AG04450 (cell line): ENCODE measurements around the gene PCP4L1. TPM values are rescaled to one million over a fixed set of nuclear protein-coding genes. Genes with fewer than 3 reads are reported as not detected.
"Not testable (repeated sequence)": the region's sequence is repeated elsewhere in the genome, so short reads cannot be mapped to it uniquely, and the experiment has no call there.

Experiments used
- CTCF ChIA-PET: fragments of 300-600, 350-600 bp; formaldehyde crosslinking; extraction: SDS; loops from one replicate; lab custom pipeline; 2022; ENCODE audit warnings: antibody characterized with exemption, inconsistent platforms; lab: Charles Lee
- POLR2A ChIA-PET: fragments of 350-600 bp; formaldehyde crosslinking; extraction: SDS; loops from one replicate; lab custom pipeline; 2021; ENCODE audit warnings: antibody characterized with exemption, inconsistent platforms; lab: Yijun Ruan, JAX
- DNase-seq: peaks from one replicate; pipeline ENCODE4 v3.0.0-alpha.2; 2011; ENCODE audit warnings: low read depth, low spot score
- H3K27ac ChIP-seq: one replicate; pipeline ENCODE4 v1.5.1; 2012; ENCODE audit warnings: low read depth, low read length, control low read depth
- H3K27me3 ChIP-seq: one replicate; pipeline ENCODE4 v1.6.0; 2012; ENCODE audit warnings: low read length; ENCODE audit not compliant: control insufficient read depth, insufficient read depth
- H3K4me3 ChIP-seq: 2 replicates; pipeline ENCODE4 v1.5.1; 2011; ENCODE audit warnings: mild to moderate bottlenecking, low read depth, low read length, control low read depth
- H3K9me3 ChIP-seq: 2 replicates; pipeline ENCODE4 v1.5.1; 2012; ENCODE audit warnings: low read length; ENCODE audit not compliant: control insufficient read depth, insufficient read depth
- polyA plus RNA-seq: library from polyadenylated mRNA; depleted of rRNA; stranded (reverse); fragments of >200 nt; gene quantifications from 2 replicates; pipeline ENCODE4 v1.2.3, GENCODE V29; 2011
- TF ChIP-seq, protein P1 (sequence below): IDR thresholded peaks from 2 replicates; pipeline ENCODE4 v1.5.1; 2011; ENCODE audit warnings: low read depth, low read length, control low read depth, inconsistent platforms

PCP4L1 gene
- polyA plus RNA-seq, 1 experiment, result not detected

DNA sequence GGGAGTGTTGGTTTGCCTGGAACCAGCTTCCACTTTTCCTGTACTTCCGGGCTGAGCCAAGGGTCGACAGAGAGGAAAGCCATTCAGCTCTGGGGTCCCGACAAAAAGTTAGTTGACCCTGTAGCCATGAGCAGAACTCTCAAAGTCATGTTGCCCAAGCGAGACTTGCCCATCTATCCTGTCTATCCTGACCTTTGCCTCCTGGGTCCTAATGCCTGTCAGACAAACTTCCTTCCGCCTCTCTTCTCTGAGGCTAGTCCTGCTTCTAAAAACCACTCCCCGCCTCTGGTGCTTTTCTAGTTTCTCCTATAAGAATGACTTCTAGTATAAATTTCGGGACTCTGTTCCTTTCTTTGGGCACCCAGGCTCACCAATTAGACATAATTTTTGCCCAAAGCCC is 7.7 kb upstream of the PCP4L1 start:
- POLR2A ChIA-PET, result interaction anchor here (1.2 kb wide), 1 partner anchor 9 kb away, joined by 3 read pairs; no protein-coding TSS in a partner anchor
- TF ChIP-seq, protein P1, sequence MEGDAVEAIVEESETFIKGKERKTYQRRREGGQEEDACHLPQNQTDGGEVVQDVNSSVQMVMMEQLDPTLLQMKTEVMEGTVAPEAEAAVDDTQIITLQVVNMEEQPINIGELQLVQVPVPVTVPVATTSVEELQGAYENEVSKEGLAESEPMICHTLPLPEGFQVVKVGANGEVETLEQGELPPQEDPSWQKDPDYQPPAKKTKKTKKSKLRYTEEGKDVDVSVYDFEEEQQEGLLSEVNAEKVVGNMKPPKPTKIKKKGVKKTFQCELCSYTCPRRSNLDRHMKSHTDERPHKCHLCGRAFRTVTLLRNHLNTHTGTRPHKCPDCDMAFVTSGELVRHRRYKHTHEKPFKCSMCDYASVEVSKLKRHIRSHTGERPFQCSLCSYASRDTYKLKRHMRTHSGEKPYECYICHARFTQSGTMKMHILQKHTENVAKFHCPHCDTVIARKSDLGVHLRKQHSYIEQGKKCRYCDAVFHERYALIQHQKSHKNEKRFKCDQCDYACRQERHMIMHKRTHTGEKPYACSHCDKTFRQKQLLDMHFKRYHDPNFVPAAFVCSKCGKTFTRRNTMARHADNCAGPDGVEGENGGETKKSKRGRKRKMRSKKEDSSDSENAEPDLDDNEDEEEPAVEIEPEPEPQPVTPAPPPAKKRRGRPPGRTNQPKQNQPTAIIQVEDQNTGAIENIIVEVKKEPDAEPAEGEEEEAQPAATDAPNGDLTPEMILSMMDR, result no peak
- H3K4me3 ChIP-seq, result no peak overlapping the region
- CTCF ChIA-PET, result interaction anchor here (1.2 to 3.5 kb wide), 2 partner anchors 24 to 41 kb away, joined by 4 to 12 read pairs; no protein-coding TSS in a partner anchor
- H3K27ac ChIP-seq, result no peak overlapping the region
- H3K9me3 ChIP-seq, result no peaks in the 10 kb centered on the region
- H3K27me3 ChIP-seq, result peaks cover 7% of the 10 kb centered on the region
- DNase-seq, result no peak

DNA sequence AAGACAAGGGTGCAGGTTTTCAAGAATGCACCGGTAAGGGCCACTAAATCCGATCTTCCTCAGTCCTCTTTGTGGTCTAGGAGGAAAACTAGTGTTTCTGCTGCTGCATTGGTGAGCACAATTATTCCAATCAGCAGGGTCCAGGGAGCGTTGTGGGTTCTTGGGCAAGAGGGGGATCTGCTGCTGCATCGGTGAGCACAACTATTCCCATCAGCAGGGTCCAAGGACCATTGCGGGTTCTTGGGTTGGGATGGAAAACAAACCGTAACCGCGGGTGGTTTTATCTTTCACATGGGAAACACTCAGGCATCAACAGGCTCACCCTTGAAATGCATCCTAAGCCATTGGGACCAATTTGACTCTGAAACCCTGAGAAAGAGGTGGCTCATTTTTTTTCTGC is 7.0 kb upstream of the PCP4L1 start:
- H3K4me3 ChIP-seq, result no peak overlapping the region
- peaks cover 2% of the 10 kb centered on the region; the same call in 1 of the 2 replicates for H3K9me3 ChIP-seq
- no peak for DNase-seq
- no peak overlapping the region for H3K27ac ChIP-seq
- ChIA-PET POLR2A (no interaction called here), CTCF (no interaction called here)
- TF ChIP-seq, protein P1, result no peak
- H3K27me3 ChIP-seq, result peaks cover 9% of the 10 kb centered on the region

DNA sequence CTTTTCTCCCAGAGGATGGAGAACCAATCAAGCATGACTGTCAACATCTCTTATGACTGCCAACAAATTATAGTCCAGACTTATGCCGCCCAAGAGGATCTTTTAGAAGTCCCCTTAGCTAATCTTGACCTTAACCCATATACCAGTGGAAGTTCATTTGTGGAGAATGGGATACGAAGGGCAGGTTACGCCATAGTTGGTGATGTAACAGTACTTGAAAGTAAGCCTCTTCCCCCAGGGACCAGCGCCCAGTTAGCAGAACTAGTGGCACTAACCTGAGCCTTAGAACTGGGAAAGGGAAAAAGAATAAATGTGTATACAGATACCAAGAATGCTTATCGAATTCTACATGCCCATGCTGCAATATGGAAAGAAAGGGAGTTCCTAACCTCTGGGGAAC is 3.2 kb upstream of the PCP4L1 start:
- POLR2A ChIA-PET, H3K27ac ChIP-seq, CTCF ChIA-PET, DNase-seq, H3K4me3 ChIP-seq: not testable (repeated sequence)
- Histone ChIP-seq H3K27me3 (peaks cover 34% of the 10 kb centered on the region), H3K9me3 (peaks cover 20% of the 10 kb centered on the region)

DNA sequence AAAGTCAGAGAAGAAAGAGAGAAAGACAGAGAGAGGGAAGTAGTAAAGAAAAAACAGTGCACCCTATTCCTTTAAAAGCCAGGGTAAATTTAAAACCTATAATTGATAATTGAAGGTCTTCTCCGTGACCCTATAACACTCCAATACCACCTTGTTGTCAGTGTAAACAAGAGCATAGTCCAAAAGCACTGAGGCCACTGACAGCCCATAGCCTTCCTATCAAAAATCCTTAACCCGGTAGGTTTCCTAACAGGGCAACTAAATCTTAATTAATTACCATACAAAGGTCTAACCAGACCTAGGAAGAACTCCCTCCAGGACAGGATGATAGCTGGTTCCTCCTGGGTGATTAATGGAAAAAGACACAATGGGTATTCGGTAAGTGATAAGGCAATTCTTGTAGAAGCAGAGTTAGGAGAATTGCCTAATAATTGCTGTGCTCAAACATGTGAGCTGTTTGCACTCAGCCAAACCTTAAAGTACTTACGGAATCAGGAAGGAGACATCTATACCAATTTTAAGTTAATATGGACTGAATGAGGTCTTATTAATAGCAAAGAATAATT is 2.5 kb upstream of the PCP4L1 start:
- H3K27me3 ChIP-seq, result peaks cover 41% of the 10 kb centered on the region
- H3K27ac ChIP-seq, POLR2A ChIA-PET, H3K4me3 ChIP-seq, DNase-seq: not testable (repeated sequence)
- CTCF ChIA-PET, result interaction anchor here (0.6 to 0.8 kb wide), 3 partner anchors 26 to 121 kb away, joined by 3 read pairs; no protein-coding TSS in a partner anchor
- H3K9me3 ChIP-seq, result peaks cover 20% of the 10 kb centered on the region

DNA sequence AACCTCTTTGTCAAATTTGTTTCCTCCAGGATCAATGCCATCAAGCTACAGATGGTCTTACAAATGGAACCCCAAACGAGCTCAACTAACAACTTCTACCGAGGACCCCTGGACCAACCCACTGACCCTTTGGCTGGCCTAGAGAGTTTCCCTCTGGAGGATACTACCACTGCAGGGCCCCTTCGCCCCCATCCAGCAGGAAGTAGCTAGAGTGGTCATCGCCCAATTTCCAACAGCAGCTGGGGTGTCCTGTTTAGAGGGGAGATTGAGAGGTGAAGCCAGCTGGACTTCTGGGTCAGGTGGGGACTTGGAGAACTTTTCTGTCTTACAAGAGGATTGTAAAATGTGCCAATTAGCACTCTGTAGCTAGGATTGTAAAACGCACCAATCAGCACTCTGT is 1.4 kb upstream of the PCP4L1 start:
- H3K4me3 ChIP-seq, H3K27ac ChIP-seq, POLR2A ChIA-PET, DNase-seq: not testable (repeated sequence)
- CTCF ChIA-PET, result interaction anchor here (1.1 kb wide), 1 partner anchor 31 kb away, joined by 10 read pairs; the partner anchor contains the start of gene TOMM40L
- H3K9me3 ChIP-seq, result peaks cover 20% of the 10 kb centered on the region
- H3K27me3 ChIP-seq, result peaks cover 44% of the 10 kb centered on the region

DNA sequence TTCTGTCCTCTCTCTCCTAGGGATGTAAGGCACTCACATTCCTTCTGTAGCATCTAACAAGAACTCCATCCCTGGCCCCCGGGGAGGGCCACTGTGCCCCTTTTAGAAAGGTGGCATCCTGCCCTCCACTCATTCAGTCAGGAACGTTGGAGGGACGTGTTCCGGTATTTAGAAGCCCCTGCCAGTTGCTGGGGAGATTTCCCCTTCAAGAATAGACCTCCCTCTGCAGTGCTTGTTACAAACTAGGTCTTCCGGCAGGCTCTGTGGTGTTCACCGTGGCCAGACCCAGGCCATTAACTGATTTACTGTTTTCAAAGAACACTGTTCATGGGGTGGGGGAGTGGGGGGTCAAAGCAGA is 779 bp downstream of the PCP4L1 start:
- H3K27ac ChIP-seq, result no peak overlapping the region
- peaks cover 20% of the 10 kb centered on the region for H3K9me3 ChIP-seq
- ChIA-PET CTCF (interaction anchor here (1.2 to 1.6 kb wide), 4 partner anchors 32 to 123 kb away, joined by 3 to 6 read pairs (median 4); partner anchors contain the start of gene TOMM40L), POLR2A (interaction anchor here (1.2 kb wide), 1 partner anchor 9 kb away, joined by 3 read pairs; no protein-coding TSS in a partner anchor)
- no peak for DNase-seq
- no peak overlapping the region for H3K4me3 ChIP-seq
- TF ChIP-seq, protein P1, result no peak
- H3K27me3 ChIP-seq, result peaks cover 40% of the 10 kb centered on the region
